H1 (cell line): ENCODE results near the gene CRTAP. TPM values are rescaled to one million over a fixed set of nuclear protein-coding genes. Genes with fewer than 3 reads are reported as not detected.

Experiments
- CTCF ChIA-PET: fragments of 300-600 bp; sonication (Branson Sonifier 250); formaldehyde crosslinking; loops from one replicate; lab custom pipeline; 2021; ENCODE audit not compliant: partially characterized antibody; lab: Charles Lee
- POLR2A ChIA-PET: fragments of 300-600 bp; sonication (Branson Sonifier 250); formaldehyde crosslinking; loops from one replicate; lab custom pipeline; 2021; ENCODE audit warnings: inconsistent platforms; ENCODE audit not compliant: partially characterized antibody; lab: Charles Lee
- DNase-seq, 2 experiments: peaks; one replicate each; pipeline versions ENCODE4 v3.0.0 to v3.0.0-alpha.2; 2010 to 2022; ENCODE audit warnings: low spot score in 2 of 2, low read depth in 1 of 2, mixed read lengths in 1 of 2
- FAIRE-seq: peaks from 2 replicates; lab custom pipeline; 2011; peaks lifted over from hg19 to GRCh38; lab: Jason Lieb, UNC
- H2AFZ ChIP-seq: 2 replicates; pipeline ENCODE4 v1.8.1; 2012; ENCODE audit warnings: low read length, inconsistent platforms
- H2AK5ac ChIP-seq: 2 replicates; pipeline ENCODE4 v1.6.1; 2013; ENCODE audit warnings: low read depth, low read length
- H2BK120ac ChIP-seq: replicated peaks from 2 replicates; pipeline ENCODE3; 2013; ENCODE audit warnings: low read depth, low read length, inconsistent platforms
- H2BK12ac ChIP-seq: 2 replicates; pipeline ENCODE4 v1.6.1; 2013; ENCODE audit warnings: low read depth, low read length
- H2BK15ac ChIP-seq: 2 replicates; pipeline ENCODE4 v1.6.1; 2013; ENCODE audit warnings: low read length
- H2BK20ac ChIP-seq: 2 replicates; pipeline ENCODE4 v1.6.1; 2013; ENCODE audit warnings: low read length
- H2BK5ac ChIP-seq: 2 replicates; pipeline ENCODE4 v1.6.1; 2013; ENCODE audit warnings: low read depth, low read length
- H3K14ac ChIP-seq: 2 replicates; pipeline ENCODE4 v1.6.1; 2013; ENCODE audit warnings: inconsistent platforms; ENCODE audit not compliant: insufficient read length
- H3K18ac ChIP-seq: 2 replicates; pipeline ENCODE4 v1.6.1; 2013; ENCODE audit warnings: low read length; ENCODE audit errors: extremely low read depth
- H3K23ac ChIP-seq: 2 replicates; pipeline ENCODE4 v1.6.1; 2013; ENCODE audit warnings: inconsistent platforms; ENCODE audit not compliant: insufficient read length
- H3K23me2 ChIP-seq: 2 replicates; pipeline ENCODE4 v1.6.1; 2013; ENCODE audit warnings: low read depth, low read length
- H3K27ac ChIP-seq: 2 replicates; pipeline ENCODE4 v1.6.1; 2011; ENCODE audit warnings: low read depth, low read length, inconsistent platforms
- H3K27me3 ChIP-seq, 4 experiments: replicated peaks in 1 of 4; 1 replicate in 1 of 4; 2 replicates in 3 of 4; pipeline versions ENCODE4 v1.6.1 to v1.8.1; 2011 to 2013; ENCODE audit warnings: low read length in 3 of 4, mild to moderate bottlenecking in 3 of 4, inconsistent platforms in 2 of 4, mixed read lengths in 2 of 4, moderate library complexity in 1 of 4; ENCODE audit not compliant: control insufficient read depth in 3 of 4, insufficient read depth in 3 of 4; ENCODE audit errors: extremely low read depth in 1 of 4
- H3K36me3 ChIP-seq, 4 experiments: 2 replicates each; pipeline versions ENCODE4 v1.6.1 to v1.8.1; 2011 to 2013; ENCODE audit warnings: mild to moderate bottlenecking in 4 of 4, low read length in 3 of 4, moderate library complexity in 2 of 4, control low read depth in 1 of 4, inconsistent platforms in 1 of 4; ENCODE audit not compliant: insufficient read depth in 4 of 4, control insufficient read depth in 2 of 4
- H3K4ac ChIP-seq: replicated peaks from 2 replicates; pipeline ENCODE3; 2013; ENCODE audit warnings: low read length, low read depth, mixed read lengths, inconsistent platforms; ENCODE audit not compliant: insufficient read length
- H3K4me1 ChIP-seq, 4 experiments: replicated peaks in 1 of 4; 1 replicate in 1 of 4; 2 replicates in 3 of 4; pipeline versions ENCODE4 v1.6.1 to v1.8.1; 2011 to 2013; ENCODE audit warnings: low read length in 3 of 4, inconsistent platforms in 2 of 4, mixed read lengths in 1 of 4; ENCODE audit not compliant: insufficient read depth in 4 of 4, control insufficient read depth in 3 of 4
- H3K4me2 ChIP-seq, 2 experiments: 2 replicates each; pipeline versions ENCODE4 v1.6.1 to v1.8.1; 2011 to 2013; ENCODE audit warnings: low read depth in 2 of 2, low read length in 2 of 2, control low read depth in 1 of 2, inconsistent platforms in 1 of 2, mild to moderate bottlenecking in 1 of 2; ENCODE audit not compliant: insufficient read depth in 1 of 2
- H3K4me3 ChIP-seq, 4 experiments: fragments of 200-600, 300-600 bp in 1 of 4; sonication (generic), shearing (Covaris generic), sonication (Bioruptor Twin) in 1 of 4; 2 replicates each; pipeline versions ENCODE4 v1.5.1 to v1.8.1; 2011 to 2016; ENCODE audit warnings: low read length in 4 of 4, low read depth in 3 of 4, control low read depth in 2 of 4, inconsistent platforms in 2 of 4, mild to moderate bottlenecking in 2 of 4, mixed read lengths in 1 of 4, moderate library complexity in 1 of 4; ENCODE audit not compliant: insufficient read depth in 2 of 4; ENCODE audit errors: extremely low read depth in 1 of 4
- H3K56ac ChIP-seq: replicated peaks from 2 replicates; pipeline ENCODE3; 2013; ENCODE audit warnings: low read depth, mild to moderate bottlenecking, mixed read lengths, low read length, inconsistent platforms; ENCODE audit not compliant: insufficient read length
- H3K79me1 ChIP-seq: 2 replicates; pipeline ENCODE4 v1.6.1; 2013; ENCODE audit warnings: low read depth, low read length, control low read depth
- H3K79me2 ChIP-seq, 2 experiments: 2 replicates each; pipeline versions ENCODE4 v1.6.1 to v1.8.1; 2012 to 2013; ENCODE audit warnings: low read length in 2 of 2, mild to moderate bottlenecking in 2 of 2, inconsistent platforms in 1 of 2; ENCODE audit not compliant: insufficient read depth in 2 of 2, control insufficient read depth in 1 of 2
- H3K9ac ChIP-seq, 4 experiments: replicated peaks in 1 of 4; 1 replicate in 1 of 4; 2 replicates in 3 of 4; pipeline versions ENCODE4 v1.6.1 to v1.8.1; 2011 to 2013; ENCODE audit warnings: low read depth in 3 of 4, low read length in 3 of 4, control low read depth in 2 of 4, mild to moderate bottlenecking in 2 of 4, moderate library complexity in 2 of 4, inconsistent platforms in 1 of 4; ENCODE audit errors: extremely low read depth in 1 of 4
- H3K9me3 ChIP-seq, 2 experiments: 2 replicates each; pipeline versions ENCODE4 v1.6.1 to v1.8.1; 2012 to 2013; ENCODE audit warnings: mild to moderate bottlenecking in 2 of 2, moderate library complexity in 2 of 2, control low read depth in 1 of 2, inconsistent platforms in 1 of 2, low read depth in 1 of 2, low read length in 1 of 2, mixed read lengths in 1 of 2; ENCODE audit not compliant: insufficient read depth in 2 of 2
- H4K20me1 ChIP-seq, 2 experiments: replicated peaks in 1 of 2; 2 replicates each; pipeline versions ENCODE3 to v1.8.1; 2011 to 2013; ENCODE audit warnings: inconsistent platforms in 2 of 2, low read length in 2 of 2, mild to moderate bottlenecking in 1 of 2; ENCODE audit not compliant: insufficient read depth in 2 of 2, control insufficient read depth in 1 of 2
- H4K5ac ChIP-seq: 2 replicates; pipeline ENCODE4 v1.6.1; 2013; ENCODE audit warnings: low read length, low read depth, mixed read lengths, inconsistent platforms; ENCODE audit not compliant: insufficient read length
- H4K8ac ChIP-seq: 2 replicates; pipeline ENCODE4 v1.8.0; 2013; ENCODE audit warnings: mild to moderate bottlenecking, moderate library complexity, low read length, inconsistent platforms; ENCODE audit not compliant: insufficient read depth; ENCODE audit errors: extremely low read depth
- H4K91ac ChIP-seq: replicated peaks from 2 replicates; pipeline ENCODE3; 2013; ENCODE audit warnings: low read length, mixed read lengths, inconsistent platforms; ENCODE audit not compliant: insufficient read length
- BCL11A ChIP-seq, 2 experiments: IDR thresholded peaks; one replicate each; pipeline ENCODE4 v1.6.1; 2011; ENCODE audit warnings: low read depth in 2 of 2, low read length in 2 of 2, mild to moderate bottlenecking in 2 of 2
- CBX8 ChIP-seq: fragments of 300-800, 300-1000 bp; sonication (generic); IDR thresholded peaks from 2 replicates; pipeline ENCODE4 v1.7.1; 2016; ENCODE audit warnings: low read depth, low read length, borderline replicate concordance
- CEBPB ChIP-seq: IDR thresholded peaks from 2 replicates; pipeline ENCODE4 v1.6.1; 2012; ENCODE audit warnings: low read depth, low read length
- CTCF ChIP-seq, 3 experiments: IDR thresholded peaks; 1 replicate in 2 of 3; 2 replicates in 1 of 3; pipeline versions ENCODE4 v1.5.1 to v1.6.1; 2011; ENCODE audit warnings: low read length in 3 of 3, mild to moderate bottlenecking in 3 of 3, inconsistent platforms in 2 of 3, low read depth in 1 of 3, moderate library complexity in 1 of 3; ENCODE audit not compliant: insufficient read depth in 1 of 3; ENCODE audit errors: control extremely low read depth in 1 of 3
- HDAC6 ChIP-seq: IDR thresholded peaks from one replicate; pipeline ENCODE4 v1.7.1; 2012; ENCODE audit warnings: low read depth, mild to moderate bottlenecking, inconsistent platforms, low read length, moderate library complexity
- JUN ChIP-seq: IDR thresholded peaks from 2 replicates; pipeline ENCODE4 v1.6.1; 2011; ENCODE audit warnings: low read depth, mild to moderate bottlenecking, improper control_type of control experiment, low read length
- KDM5A ChIP-seq: fragments of 200-600 bp; IDR thresholded peaks from 2 replicates; pipeline ENCODE4 v1.7.1; 2012; ENCODE audit warnings: mild to moderate bottlenecking, low read length, inconsistent platforms, mixed read lengths
- RBBP5 ChIP-seq: IDR thresholded peaks from 2 replicates; pipeline ENCODE4 v1.7.1; 2012; ENCODE audit warnings: low read depth, mild to moderate bottlenecking, inconsistent platforms, low read length, moderate library complexity, borderline replicate concordance
- RFX5 ChIP-seq: IDR thresholded peaks from 2 replicates; pipeline ENCODE4 v1.6.1; 2011; ENCODE audit warnings: low read depth, low read length, improper control_type of control experiment, borderline replicate concordance
- RNF2 ChIP-seq: fragments of 200-900, 300-1000 bp; sonication (generic); IDR thresholded peaks from 2 replicates; pipeline ENCODE4 v1.7.1; 2016; ENCODE audit warnings: borderline replicate concordance, low read depth, mild to moderate bottlenecking, antibody characterized with exemption, low read length; ENCODE audit not compliant: poor library complexity, severe bottlenecking; ENCODE audit errors: missing control alignments
- WGBS, 2 experiments: shearing (Covaris generic) in 1 of 2; methylation state at CpG; one replicate each; pipeline versions ENCODE4 v1.1.6 to v1.1.7; 2013 to 2015; ENCODE audit warnings: low lambda C conversion rate in 2 of 2, mixed read lengths in 2 of 2, inconsistent platforms in 1 of 2, low coverage in 1 of 2, missing lambda C conversion rate in 1 of 2; ENCODE audit not compliant: insufficient replicate concordance in 2 of 2, insufficient coverage in 1 of 2, insufficient read length in 1 of 2; ENCODE audit errors: extremely low coverage in 1 of 2, missing lambda C conversion rate in 1 of 2; 5-methylcytosine and 5-hydroxymethylcytosine counted together
- polyA plus RNA-seq, 7 experiments: library from polyadenylated mRNA; depleted of rRNA in 3 of 7; stranded (reverse) in 5 of 7; unstranded in 2 of 7; fragments of >200 nt in 5 of 7; fragments of 200-250 nt in 2 of 7; gene quantifications; 1 replicate in 5 of 7; 2 replicates in 1 of 7; 4 replicates in 1 of 7; pipeline versions ENCODE4 v1.2.1 to v1.2.3, GENCODE V29; 2011 to 2013; ENCODE audit warnings: missing spikeins in 2 of 7, mixed read lengths in 2 of 7
- total RNA-seq: library from RNA; stranded (reverse); fragmentation: NEBNext Ultra II Directional; extraction: Animal tissue kit (Norgen Biotek cat#: 25700); gene quantifications from 2 replicates; pipeline ENCODE4 v1.2.1, GENCODE V29; 2021

The CRTAP gene
- total and polyA plus RNA-seq, 2 of the 8 experiments (the other 6 are each of a cell fraction or from before 2014, with no cell fraction given) = 159 to 188 TPM

- Histone ChIP-seq H4K91ac (peak overlapping the region; percentile 36), H3K4me1 (peaks cover 0 to 6% (median 5%) of the 10 kb centered on the region in 4 experiments; a peak in 6 of 7 replicates), H3K4ac (peak overlapping the region; percentile 55), H3K56ac (no peak overlapping the region), H3K27me3 (no peaks in the 10 kb centered on the region), H2AFZ (peak overlapping the region; percentile 84), H3K23ac (no peak overlapping the region), H2BK20ac (peak overlapping the region; percentile 6; the same call in 1 of the 2 replicates), H3K27ac (no peak overlapping the region), H3K9ac (no peak overlapping the region; a peak in 1 of 7 replicates), H2AK5ac (peak overlapping the region; percentile 68; the same call in 1 of the 2 replicates), H3K79me2 (no peaks in the 10 kb centered on the region), H3K9me3 (no peaks in the 10 kb centered on the region), H3K18ac (0 out of 2 replicates have a peak overlapping the region, but pooled peaks have one; percentile 56), H3K14ac (no peak overlapping the region), H3K36me3 (peaks cover 0 to 20% (median 9%) of the 10 kb centered on the region in 4 experiments; a peak in 6 of 8 replicates), H3K4me3 (peak overlapping the region in 1 of 4 experiments; percentile 10; a peak in 1 of 8 replicates), H4K8ac (no peak overlapping the region), H2BK5ac (peak overlapping the region; percentile 13; the same call in 1 of the 2 replicates), H2BK12ac (peak overlapping the region; percentile 40), H2BK120ac (no peak overlapping the region), H3K4me2 (no peak overlapping the region; a peak in 1 of 4 replicates), H3K79me1 (no peaks in the 10 kb centered on the region; the same call in 1 of the 2 replicates), H4K5ac (no peak overlapping the region), H3K23me2 (no peaks in the 10 kb centered on the region), H2BK15ac (peak overlapping the region; percentile 25; the same call in 1 of the 2 replicates), H4K20me1 (peaks cover 0 to 2% of the 10 kb centered on the region in 2 experiments)
- POLR2A ChIA-PET = interaction anchor here (1.1 to 1.3 kb wide), 2 partner anchors 9 to 257 kb away, joined by 3 to 4 read pairs; no protein-coding TSS in a partner anchor
- CTCF ChIA-PET = interaction anchor here (0.6 to 5.4 kb wide), 49 partner anchors 10 to 655 kb away, joined by 3 to 104 read pairs (median 4); partner anchors contain the start of gene SUSD5
- no peak for DNase-seq
- no peak for FAIRE-seq
- 75% methylated on average over 1 of the region's 1 CpG; no CpG with 5 or more reads in 1 of the 2 experiments for WGBS, 2 experiments
- TF ChIP-seq HDAC6 (no peak), CBX8 (no peak), RFX5 (no peak), BCL11A (IDR thresholded peaks at IDR 0.05; ENCODE audit: low read depth in 2 of 2, low read length in 2 of 2) (no peak), CEBPB (no peak), KDM5A (no peak), RNF2 (no peak), RBBP5 (no peak), CTCF (IDR thresholded peaks at IDR 0.05; ENCODE audit: control extremely low read depth in 1 of 3, insufficient read depth in 1 of 3, low read depth in 1 of 3, low read length in 3 of 3) (no peak), JUN (no peak)
Measured at GRCh38 chr3:33132019-33132360, 18.2 kb downstream of the CRTAP start.
